CD4-positive, alpha-beta T cell (primary cell): ENCODE data around the gene NIBAN1. TPM values are rescaled to one million over a fixed set of nuclear protein-coding genes. Genes with fewer than 3 reads are reported as not detected.
A peak's percentile ranks its signal among the peaks of the same experiment; 100 is the strongest.

ENCODE experiments used
- ATAC-seq: fragments of 200-7000 bp; cut with Tn5 transposase; one replicate; pipeline ENCODE4 v1.10.0; 2022; ENCODE audit warnings: mild to moderate bottlenecking; ENCODE audit not compliant: poor library complexity
- CTCF ChIA-PET: fragments of 350-600 bp; sonication (Branson Sonifier 250); formaldehyde crosslinking; loops from one replicate; lab custom pipeline; 2021; ENCODE audit warnings: antibody characterized with exemption, inconsistent platforms; lab: Charles Lee
- POLR2A ChIA-PET: fragments of 350-600 bp; sonication (Branson Sonifier 250); formaldehyde crosslinking; loops from one replicate; lab custom pipeline; 2021; ENCODE audit warnings: antibody characterized with exemption, inconsistent platforms; lab: Charles Lee
- DNase-seq, 14 experiments: peaks; one replicate each; pipeline ENCODE4 v3.0.0-alpha.2; 2013 to 2020; ENCODE audit warnings: mixed read lengths in 2 of 14
- H3K27ac ChIP-seq, 2 donors: one replicate each; pipeline versions ENCODE4 v1.5.1 to v1.7.0; 2013; ENCODE audit warnings: low read length in 2 of 2, low read depth in 1 of 2, mild to moderate bottlenecking in 1 of 2
- H3K27me3 ChIP-seq, 2 experiments: 1 replicate in 1 of 2; 2 replicates in 1 of 2; pipeline versions ENCODE4 v1.6.1 to v1.7.0; 2013; ENCODE audit warnings: low read length in 2 of 2, control low read depth in 1 of 2, mild to moderate bottlenecking in 1 of 2, moderate library complexity in 1 of 2; ENCODE audit not compliant: insufficient read depth in 2 of 2, control insufficient read depth in 1 of 2
- H3K36me3 ChIP-seq: one replicate; pipeline ENCODE4 v1.6.1; 2013; ENCODE audit warnings: low read length, control low read depth; ENCODE audit not compliant: insufficient read depth
- H3K4me1 ChIP-seq: one replicate; pipeline ENCODE4 v1.6.1; 2013; ENCODE audit warnings: low read length, control low read depth; ENCODE audit not compliant: insufficient read depth
- H3K4me3 ChIP-seq: one replicate; pipeline ENCODE4 v1.5.1; 2013; ENCODE audit warnings: mild to moderate bottlenecking, low read length, moderate library complexity
- H3K9me3 ChIP-seq, 2 experiments: 1 replicate in 1 of 2; 2 replicates in 1 of 2; pipeline versions ENCODE4 v1.6.1 to v1.7.0; 2013; ENCODE audit warnings: low read length in 2 of 2, mild to moderate bottlenecking in 2 of 2, control low read depth in 1 of 2, moderate library complexity in 1 of 2; ENCODE audit not compliant: control insufficient read depth in 1 of 2, insufficient read depth in 1 of 2
- H3K27ac Mint-ChIP-seq: one replicate; pipeline ENCODE4 v1.8.0; 2020; ENCODE audit warnings: mixed read lengths
- H3K27me3 Mint-ChIP-seq: one replicate; pipeline ENCODE4 v1.8.0; 2021; ENCODE audit warnings: mixed read lengths
- H3K36me3 Mint-ChIP-seq: one replicate; pipeline ENCODE4 v1.8.0; 2021; ENCODE audit warnings: low read depth, mixed read lengths
- H3K4me1 Mint-ChIP-seq: one replicate; pipeline ENCODE4 v1.8.0; 2021; ENCODE audit warnings: low read depth, mixed read lengths
- H3K4me3 Mint-ChIP-seq: one replicate; pipeline ENCODE4 v1.8.0; 2020; ENCODE audit warnings: mild to moderate bottlenecking, mixed read lengths
- H3K9me3 Mint-ChIP-seq: one replicate; pipeline ENCODE4 v1.8.0; 2020; ENCODE audit warnings: mixed read lengths
- intact Hi-C, 2 experiments: fragments of 100-400 bp; cut with DNase I in 1 of 2; cut with micrococcal nuclease in 1 of 2; formaldehyde crosslinking; loops; one replicate each; pipeline versions ENCODE4 v1.15.1 to v1.9.0; 2023 to 2025; cut with DNase I, micrococcal nuclease
- total RNA-seq, 174 experiments: library from RNA in 2 of 174; stranded (reverse) in 2 of 174; gene quantifications; one replicate each; pipeline ENCODE4 v1.2.3 and lab custom pipeline; 2021 to 2026
- TF ChIP-seq, protein P1 (sequence below): fragments of 200-600 bp; IDR thresholded peaks from one replicate; pipeline ENCODE4 v1.8.0; 2022; ENCODE audit warnings: antibody characterized with exemption, mild to moderate bottlenecking

Gene NIBAN1
- total RNA-seq, 2 experiments from 2014 or later: 18.5 to 20.4 TPM

DNA sequence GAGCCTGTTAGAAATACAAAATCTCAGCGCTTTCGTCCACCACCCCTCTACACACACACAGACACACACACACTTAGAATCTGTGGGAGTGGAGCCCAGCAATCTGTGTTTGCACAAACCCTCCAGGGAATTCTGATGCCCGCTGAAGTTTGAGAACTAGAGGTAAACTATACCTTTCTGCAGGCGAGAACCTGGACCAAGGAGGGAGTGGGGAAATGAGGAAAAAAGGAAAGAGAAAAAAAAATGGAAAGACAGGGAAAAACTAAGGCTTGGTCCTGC lies 468 bp upstream of the NIBAN1 start:
- Histone ChIP-seq H3K4me1 (peaks cover 28% of the 10 kb centered on the region), H3K27me3 (peaks cover 0 to 3% of the 10 kb centered on the region in 2 experiments), H3K27ac (peak overlapping the region; percentile 52 to 79), H3K9me3 (no peaks in the 10 kb centered on the region), H3K4me3 (peak overlapping the region; percentile 84), H3K36me3 (no peaks in the 10 kb centered on the region)
- peaks cover 4% of the 10 kb centered on the region for H3K36me3 Mint-ChIP-seq
- peak overlapping the region; percentile 66 for H3K27ac Mint-ChIP-seq
- ChIA-PET CTCF (interaction anchor here (1.1 to 3.4 kb wide), 3 partner anchors 11 to 169 kb away, joined by 3 to 14 read pairs (median 3); no protein-coding TSS in a partner anchor), POLR2A (interaction anchor here (0.6 to 1.8 kb wide), 6 partner anchors 29 to 341 kb away, joined by 3 to 7 read pairs (median 4); partner anchors contain the start of genes EDEM3 and RNF2)
- H3K4me3 Mint-ChIP-seq: peak overlapping the region; percentile 89
- TF ChIP-seq, protein P1, sequence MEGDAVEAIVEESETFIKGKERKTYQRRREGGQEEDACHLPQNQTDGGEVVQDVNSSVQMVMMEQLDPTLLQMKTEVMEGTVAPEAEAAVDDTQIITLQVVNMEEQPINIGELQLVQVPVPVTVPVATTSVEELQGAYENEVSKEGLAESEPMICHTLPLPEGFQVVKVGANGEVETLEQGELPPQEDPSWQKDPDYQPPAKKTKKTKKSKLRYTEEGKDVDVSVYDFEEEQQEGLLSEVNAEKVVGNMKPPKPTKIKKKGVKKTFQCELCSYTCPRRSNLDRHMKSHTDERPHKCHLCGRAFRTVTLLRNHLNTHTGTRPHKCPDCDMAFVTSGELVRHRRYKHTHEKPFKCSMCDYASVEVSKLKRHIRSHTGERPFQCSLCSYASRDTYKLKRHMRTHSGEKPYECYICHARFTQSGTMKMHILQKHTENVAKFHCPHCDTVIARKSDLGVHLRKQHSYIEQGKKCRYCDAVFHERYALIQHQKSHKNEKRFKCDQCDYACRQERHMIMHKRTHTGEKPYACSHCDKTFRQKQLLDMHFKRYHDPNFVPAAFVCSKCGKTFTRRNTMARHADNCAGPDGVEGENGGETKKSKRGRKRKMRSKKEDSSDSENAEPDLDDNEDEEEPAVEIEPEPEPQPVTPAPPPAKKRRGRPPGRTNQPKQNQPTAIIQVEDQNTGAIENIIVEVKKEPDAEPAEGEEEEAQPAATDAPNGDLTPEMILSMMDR: no peak
- peaks cover 9% of the 10 kb centered on the region for H3K27me3 Mint-ChIP-seq
- peaks cover 46% of the 10 kb centered on the region for H3K4me1 Mint-ChIP-seq
- H3K9me3 Mint-ChIP-seq: no peaks in the 10 kb centered on the region
- DNase-seq: no peak
- intact Hi-C loops: loop anchor here (5.0 kb wide), 1 partner anchor 82 kb away; no protein-coding TSS in a partner anchor
- ATAC-seq: no peak

DNA sequence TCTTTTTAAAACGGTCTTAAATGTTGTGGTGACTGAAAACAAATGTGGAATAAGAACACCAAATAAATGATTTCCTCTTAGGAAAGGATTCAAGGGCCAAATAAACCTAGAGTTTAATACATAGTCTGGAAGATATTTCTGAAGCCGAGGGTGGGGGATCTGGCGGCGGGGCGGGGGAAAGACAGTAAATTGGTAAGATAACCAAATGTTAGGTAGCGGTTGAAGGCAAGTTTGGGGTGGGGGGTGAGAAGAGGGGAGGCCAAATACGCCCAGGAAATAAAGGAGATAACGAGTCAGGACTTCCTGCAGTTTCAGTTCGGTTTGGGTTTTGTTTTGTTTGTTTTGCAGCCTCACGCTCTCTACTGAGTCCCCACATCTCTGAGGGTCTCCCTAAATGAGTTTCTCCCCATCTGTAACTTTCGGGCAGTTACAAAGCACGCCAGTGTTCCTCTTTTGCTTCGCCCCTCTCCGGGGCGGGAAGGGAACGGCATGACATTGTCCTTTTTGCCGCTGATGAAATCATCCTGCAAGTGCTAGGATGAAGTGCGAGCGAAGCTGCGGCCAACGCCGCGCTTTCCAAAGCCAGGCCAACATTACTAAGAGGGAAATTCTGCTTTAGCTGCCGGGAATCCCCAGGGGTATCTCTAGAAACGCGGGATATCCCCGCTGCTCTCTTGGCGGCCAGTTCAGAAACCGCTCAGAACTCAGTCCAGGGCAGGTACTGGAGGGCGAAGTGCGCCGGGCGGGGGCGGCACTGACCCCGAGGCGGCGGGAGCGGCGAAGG lies 844 bp downstream of the NIBAN1 start:
- peaks cover 46% of the 10 kb centered on the region for H3K4me1 Mint-ChIP-seq
- peaks cover 8% of the 10 kb centered on the region for H3K27me3 Mint-ChIP-seq
- peaks cover 0 to 2% of the 10 kb centered on the region in 2 experiments for H3K27me3 ChIP-seq
- intact Hi-C loops: loop anchor here in 1 of 2 experiments (5.0 kb wide), 1 partner anchor 81 kb away; no protein-coding TSS in a partner anchor
- DNase-seq (peak in 9 of 14 experiments; percentile 2 to 93 (median 33)), ATAC-seq (peak; percentile 19)
- TF ChIP-seq, protein P1: no peak
- H3K9me3 ChIP-seq: no peaks in the 10 kb centered on the region
- peak overlapping the region; percentile 84 for H3K4me3 ChIP-seq
- ChIA-PET CTCF (interaction anchor here (1.4 to 3.4 kb wide), 2 partner anchors 10 to 167 kb away, joined by 3 to 14 read pairs; no protein-coding TSS in a partner anchor), POLR2A (interaction anchor here (0.9 to 1.8 kb wide), 5 partner anchors 56 to 220 kb away, joined by 3 to 7 read pairs (median 4); partner anchors contain the start of genes EDEM3, RNF2 and SWT1)
- H3K4me3 Mint-ChIP-seq: peak overlapping the region; percentile 97
- peaks cover 4% of the 10 kb centered on the region for H3K36me3 Mint-ChIP-seq
- H3K9me3 Mint-ChIP-seq: no peaks in the 10 kb centered on the region
- no peaks in the 10 kb centered on the region for H3K36me3 ChIP-seq
- H3K27ac Mint-ChIP-seq: peak overlapping the region; percentile 87
- H3K4me1 ChIP-seq: peaks cover 34% of the 10 kb centered on the region
- H3K27ac ChIP-seq: peak overlapping the region; percentile 52 to 73

DNA sequence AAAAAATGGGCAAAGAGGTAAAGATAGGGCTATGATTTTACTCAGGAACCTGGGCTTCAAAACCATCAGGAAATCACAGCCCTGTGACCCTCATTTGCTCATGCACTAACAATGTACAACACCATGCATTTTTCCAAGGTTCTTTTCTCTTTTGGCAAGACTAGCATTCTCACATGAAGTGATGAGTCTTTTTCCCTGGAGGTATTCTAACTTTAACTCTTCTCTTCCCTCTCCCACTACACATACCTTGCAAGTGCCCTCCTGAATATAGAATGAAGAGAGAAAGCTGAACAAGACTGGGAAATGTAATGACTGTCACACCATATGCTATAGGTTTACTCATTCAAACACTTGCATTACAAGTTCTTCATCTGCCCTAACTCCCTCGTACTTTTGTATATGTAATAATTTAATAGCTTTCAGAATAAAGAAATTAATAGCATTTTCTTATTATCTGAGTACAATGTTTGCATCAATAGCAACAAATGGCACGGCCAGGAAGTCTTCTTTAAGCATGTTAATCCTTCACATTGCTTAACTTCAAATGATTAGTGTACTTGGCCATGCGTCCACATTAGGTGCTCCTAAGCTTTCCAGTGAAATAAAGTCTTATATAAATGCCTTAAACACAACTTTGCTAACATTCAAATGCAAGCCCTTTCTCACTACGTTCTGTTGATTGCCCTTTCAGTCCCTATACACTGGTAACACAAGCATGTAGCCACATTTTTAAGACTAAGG lies 1.8 kb downstream of the NIBAN1 start:
- POLR2A ChIA-PET: no interaction called here
- no peak for DNase-seq

More for the DNA sequence above, 1.8 kb downstream of the NIBAN1 start:
- Mint-ChIP-seq H3K9me3 (no peaks in the 10 kb centered on the region), H3K4me1 (peaks cover 46% of the 10 kb centered on the region), H3K4me3 (peak overlapping the region; percentile 97), H3K27me3 (peaks cover 5% of the 10 kb centered on the region), H3K27ac (peak overlapping the region; percentile 87), H3K36me3 (peaks cover 4% of the 10 kb centered on the region)
- Histone ChIP-seq H3K27me3 (no peaks in the 10 kb centered on the region), H3K4me1 (peaks cover 34% of the 10 kb centered on the region), H3K36me3 (no peaks in the 10 kb centered on the region), H3K9me3 (no peaks in the 10 kb centered on the region), H3K4me3 (peak overlapping the region; percentile 84), H3K27ac (no peak overlapping the region)
- intact Hi-C loops: loop anchor here in 1 of 2 experiments (5.0 kb wide), 1 partner anchor 80 kb away; no protein-coding TSS in a partner anchor
- TF ChIP-seq, protein P1: no peak
- CTCF ChIA-PET: interaction anchor here (1.1 kb wide), 1 partner anchor 106 kb away, joined by 3 read pairs; no protein-coding TSS in a partner anchor
- no peak for ATAC-seq
